Activated CD8-positive, alpha-beta memory T cell treated with anti-CD3 and anti-CD28 coated beads, Interleukin-2, amount 50 U/mL, for 1 hour (primary cell): ENCODE data around the gene BRICD5.

Experiments used
- DNase-seq: peaks from one replicate; pipeline ENCODE4 v3.0.0-alpha.2; 2020; ENCODE audit errors: extremely low read depth

BRICD5 gene

GRCh38 chr16:2237493-2238149 is 27.0 kb upstream of the BRICD5 start:
- no peak for DNase-seq

- no peak for DNase-seq
Measured at GRCh38 chr16:2237102-2237482, 26.4 kb upstream of the BRICD5 start.

GRCh38 chr16:2236337-2237101 is 25.9 kb upstream of the BRICD5 start, which contains the start of gene DNASE1L2:
TSS of gene DNASE1L2 (plus strand) at chr16:2236444. CDS start at chr16:2236817, 373 bp downstream.
- DNase-seq: no peak

GRCh38 chr16:2235695-2236336 is 25.2 kb upstream of the BRICD5 start:
- no peak for DNase-seq

- no peak for DNase-seq
Measured at GRCh38 chr16:2235234-2235651, 24.6 kb upstream of the BRICD5 start.

GRCh38 chr16:2234813-2235170 is 24.1 kb upstream of the BRICD5 start:
- no peak for DNase-seq

GRCh38 chr16:2233872-2234812 is 23.5 kb upstream of the BRICD5 start:
- DNase-seq: no peak

GRCh38 chr16:2233046-2233775 is 22.5 kb upstream of the BRICD5 start:
- no peak for DNase-seq

GRCh38 chr16:2232094-2232990 is 21.7 kb upstream of the BRICD5 start:
- DNase-seq: no peak

- no peak for DNase-seq
Measured at GRCh38 chr16:2231016-2231931, 20.6 kb upstream of the BRICD5 start.

- no peak for DNase-seq
Measured at GRCh38 chr16:2230376-2230775, 19.7 kb upstream of the BRICD5 start.

- DNase-seq: no peak
Measured at GRCh38 chr16:2229632-2230250, 19.1 kb upstream of the BRICD5 start.

- no peak for DNase-seq
Measured at GRCh38 chr16:2229091-2229490, 18.4 kb upstream of the BRICD5 start.

GRCh38 chr16:2228161-2228824 is 17.6 kb upstream of the BRICD5 start:
- DNase-seq: no peak

- DNase-seq: no peak
Measured at GRCh38 chr16:2226918-2227317, 16.3 kb upstream of the BRICD5 start.

- no peak for DNase-seq
Measured at GRCh38 chr16:2226245-2226793, 15.7 kb upstream of the BRICD5 start.

GRCh38 chr16:2223942-2224486 is 13.4 kb upstream of the BRICD5 start:
- DNase-seq: no peak
